ENCODE measurements around the gene HIGD1C. TPM values are rescaled to one million over a fixed set of nuclear protein-coding genes. Genes with fewer than 3 reads are reported as not detected.

HIGD1C gene
- total RNA-seq, 1 donor from 2014 or later, result not detected

DNA sequence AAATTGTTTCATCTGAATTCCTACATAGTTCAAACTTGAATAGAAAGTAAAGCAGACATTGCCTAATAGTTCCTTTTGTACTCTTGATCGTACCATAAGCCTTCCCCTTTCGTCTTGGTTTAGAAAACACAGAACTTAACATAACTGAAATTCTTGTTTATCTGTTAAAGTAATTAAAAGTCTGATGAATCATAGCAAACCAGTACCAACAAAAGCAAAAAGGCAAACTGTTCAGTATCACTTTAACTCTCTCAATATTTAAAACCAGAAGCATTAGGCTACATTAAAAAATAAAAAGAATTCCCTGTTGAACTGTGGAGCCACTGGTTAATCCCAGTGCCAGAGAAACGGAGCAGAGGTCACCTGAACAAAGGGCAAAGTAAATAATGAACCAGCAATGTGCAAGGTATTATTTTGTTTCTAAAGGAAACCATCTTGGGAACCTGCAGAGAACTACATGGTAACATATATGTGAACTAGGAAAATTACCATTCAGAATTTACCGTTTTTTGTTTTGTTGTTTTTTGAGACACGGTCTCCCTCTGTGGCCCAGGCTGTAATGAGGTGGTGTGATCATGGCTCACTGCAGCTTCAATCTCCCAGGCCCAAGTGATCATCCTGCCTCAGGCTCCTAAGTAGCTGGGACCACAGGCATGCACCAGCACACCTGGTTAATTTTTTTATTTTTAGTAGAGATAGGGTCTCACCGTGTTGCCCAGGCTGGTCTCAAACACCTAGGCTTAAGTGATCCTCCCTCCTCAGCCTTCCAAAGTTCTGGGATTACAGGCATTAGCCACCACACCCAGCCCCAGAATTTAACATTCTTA is 17.1 kb upstream of the HIGD1C start:
- peaks cover 21% of the 10 kb centered on the region for H3K36me3 ChIP-seq
- peak overlapping the region; percentile 76 for H3K27ac ChIP-seq
- DNase-seq, result no peak
- H3K4me3 ChIP-seq, result peak overlapping the region; percentile 20
- no peaks in the 10 kb centered on the region for H3K9me3 ChIP-seq
- peak; percentile 66 for ATAC-seq
- peaks cover 49% of the 10 kb centered on the region for H3K4me1 ChIP-seq
- TF ChIP-seq, protein P1, sequence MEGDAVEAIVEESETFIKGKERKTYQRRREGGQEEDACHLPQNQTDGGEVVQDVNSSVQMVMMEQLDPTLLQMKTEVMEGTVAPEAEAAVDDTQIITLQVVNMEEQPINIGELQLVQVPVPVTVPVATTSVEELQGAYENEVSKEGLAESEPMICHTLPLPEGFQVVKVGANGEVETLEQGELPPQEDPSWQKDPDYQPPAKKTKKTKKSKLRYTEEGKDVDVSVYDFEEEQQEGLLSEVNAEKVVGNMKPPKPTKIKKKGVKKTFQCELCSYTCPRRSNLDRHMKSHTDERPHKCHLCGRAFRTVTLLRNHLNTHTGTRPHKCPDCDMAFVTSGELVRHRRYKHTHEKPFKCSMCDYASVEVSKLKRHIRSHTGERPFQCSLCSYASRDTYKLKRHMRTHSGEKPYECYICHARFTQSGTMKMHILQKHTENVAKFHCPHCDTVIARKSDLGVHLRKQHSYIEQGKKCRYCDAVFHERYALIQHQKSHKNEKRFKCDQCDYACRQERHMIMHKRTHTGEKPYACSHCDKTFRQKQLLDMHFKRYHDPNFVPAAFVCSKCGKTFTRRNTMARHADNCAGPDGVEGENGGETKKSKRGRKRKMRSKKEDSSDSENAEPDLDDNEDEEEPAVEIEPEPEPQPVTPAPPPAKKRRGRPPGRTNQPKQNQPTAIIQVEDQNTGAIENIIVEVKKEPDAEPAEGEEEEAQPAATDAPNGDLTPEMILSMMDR (IDR thresholded peaks at IDR 0.05), result no peak
- intact Hi-C loops (cut with DNase I), result no loop called here
- no peaks in the 10 kb centered on the region for H3K27me3 ChIP-seq

DNA sequence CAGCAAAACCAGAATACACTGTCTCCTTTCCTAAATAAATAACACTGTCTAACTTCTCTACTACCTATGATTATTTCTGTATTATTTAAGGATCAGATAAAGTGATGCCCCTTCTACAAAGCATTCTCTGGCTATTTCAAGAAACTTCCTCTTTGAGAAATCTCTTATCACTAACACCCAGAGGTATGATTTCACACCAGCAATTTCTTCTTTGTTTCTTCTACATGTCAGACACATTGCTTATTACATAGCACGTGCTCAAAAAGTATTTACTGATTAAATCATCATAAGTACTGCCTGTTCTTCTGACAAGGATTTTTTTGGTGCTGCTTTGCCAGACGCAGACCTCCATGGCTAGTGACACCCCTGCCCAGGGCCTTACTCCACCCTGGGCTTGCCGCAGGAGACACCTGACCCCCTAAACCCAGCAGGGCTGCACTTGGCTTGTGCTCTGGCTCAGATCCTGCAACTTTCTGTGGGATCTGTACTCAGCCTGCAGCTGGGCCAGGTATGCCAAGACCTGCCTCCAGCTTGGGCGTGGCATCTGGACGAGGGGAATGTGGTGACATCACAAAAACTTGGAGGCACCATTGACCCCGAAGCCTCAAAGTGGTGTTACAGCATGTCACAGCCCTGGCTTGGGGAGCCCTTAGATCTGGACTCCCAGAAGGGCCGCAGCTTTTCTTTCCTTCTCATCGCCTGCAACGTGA is 15.4 kb upstream of the HIGD1C start:
- H3K4me1 ChIP-seq, result peaks cover 40% of the 10 kb centered on the region
- no peaks in the 10 kb centered on the region for H3K9me3 ChIP-seq
- no peaks in the 10 kb centered on the region for H3K27me3 ChIP-seq
- H3K36me3 ChIP-seq, result peaks cover 3% of the 10 kb centered on the region
- no peak overlapping the region for H3K4me3 ChIP-seq
- no peak for DNase-seq
- no peak overlapping the region for H3K27ac ChIP-seq
- TF ChIP-seq, protein P1 (IDR thresholded peaks at IDR 0.05), result no peak
- ATAC-seq, result peak; percentile 40
- intact Hi-C loops (cut with DNase I), result no loop called here

DNA sequence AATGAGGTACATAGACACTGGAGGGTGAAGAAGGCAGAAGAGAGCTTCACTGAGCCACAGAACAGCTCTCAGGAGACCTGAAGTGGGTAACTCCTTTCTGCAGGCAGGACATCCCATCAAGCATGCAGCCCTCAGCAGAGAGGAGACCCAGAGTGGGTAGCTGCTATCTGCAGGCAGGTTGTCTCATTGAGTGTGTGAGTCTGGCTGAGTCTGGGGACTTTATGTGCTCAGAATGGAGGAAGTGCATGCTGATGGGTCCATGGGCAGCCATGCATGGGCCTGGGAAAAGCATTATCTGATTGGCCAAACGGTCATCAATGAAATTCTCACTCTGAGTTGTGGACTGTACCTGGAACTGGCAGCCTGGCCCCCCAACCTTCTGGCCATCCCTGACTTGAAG is 14.7 kb upstream of the HIGD1C start:
- no peaks in the 10 kb centered on the region for H3K9me3 ChIP-seq
- DNase-seq, result no peak
- TF ChIP-seq, protein P1 (IDR thresholded peaks at IDR 0.05), result no peak
- no peaks in the 10 kb centered on the region for H3K27me3 ChIP-seq
- no peaks in the 10 kb centered on the region for H3K36me3 ChIP-seq
- ATAC-seq, result no peak
- no peak overlapping the region for H3K27ac ChIP-seq
- no peak overlapping the region for H3K4me3 ChIP-seq
- peaks cover 34% of the 10 kb centered on the region for H3K4me1 ChIP-seq
- intact Hi-C loops (cut with DNase I), result no loop called here

DNA sequence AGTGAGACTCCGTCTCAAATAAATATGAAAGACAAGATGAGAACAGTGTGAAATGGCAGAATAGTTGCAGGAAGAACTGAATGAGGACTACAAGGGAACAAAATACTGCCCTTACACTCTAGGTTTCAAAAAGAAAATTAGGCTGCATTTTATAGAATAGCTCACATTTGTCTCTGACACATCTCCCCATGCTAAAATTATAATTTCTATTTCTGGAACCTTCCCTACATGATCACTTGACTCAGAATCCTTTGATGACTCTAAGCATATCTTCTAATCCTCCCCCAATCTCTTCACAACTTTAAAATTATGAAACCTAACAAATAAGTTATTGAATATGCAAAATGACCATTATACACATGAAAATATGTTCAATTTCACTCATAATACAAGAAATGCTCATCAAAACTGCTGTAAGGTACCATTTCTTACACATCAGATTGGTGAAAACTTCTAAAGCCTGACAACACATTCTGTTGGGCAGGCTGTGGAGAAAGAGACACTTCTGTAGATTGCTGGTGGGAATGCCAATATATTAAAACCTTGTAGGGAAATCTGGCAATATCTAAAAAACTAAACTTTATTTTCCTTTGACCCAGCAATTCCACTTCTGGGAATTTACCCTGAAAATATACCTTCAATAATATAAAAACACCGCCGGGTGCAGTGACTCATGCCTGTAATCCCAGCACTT is 4.3 kb upstream of the HIGD1C start:
- Histone ChIP-seq H3K4me3 (no peak overlapping the region), H3K27ac (no peak overlapping the region), H3K9me3 (no peaks in the 10 kb centered on the region), H3K27me3 (no peaks in the 10 kb centered on the region), H3K4me1 (no peaks in the 10 kb centered on the region), H3K36me3 (no peaks in the 10 kb centered on the region)
- DNase-seq (no peak), ATAC-seq (no peak)
- intact Hi-C loops (cut with DNase I), result no loop called here
- TF ChIP-seq, protein P1 (IDR thresholded peaks at IDR 0.05), result no peak

DNA sequence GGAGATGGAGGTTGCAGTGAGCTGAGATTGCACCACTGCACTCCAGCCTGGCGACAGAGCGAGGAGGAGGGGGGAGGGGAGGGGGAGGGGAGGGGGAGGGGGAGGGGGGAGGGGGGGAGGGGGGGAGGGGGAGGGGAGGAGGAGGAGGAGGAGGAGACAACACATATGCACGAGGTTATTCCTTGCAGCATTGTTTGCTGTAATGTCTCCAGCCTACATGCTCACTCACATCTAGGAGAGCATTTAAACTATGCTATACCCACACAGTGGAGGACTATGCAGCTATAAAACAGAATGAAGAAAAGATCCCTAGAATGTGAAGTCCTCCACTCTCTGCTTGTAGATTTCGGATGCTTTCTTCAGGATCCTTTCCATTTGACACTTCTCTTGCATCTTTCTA is 3.5 kb upstream of the HIGD1C start:
- Histone ChIP-seq H3K36me3 (no peaks in the 10 kb centered on the region), H3K9me3 (no peaks in the 10 kb centered on the region), H3K4me1 (no peaks in the 10 kb centered on the region), H3K27me3 (no peaks in the 10 kb centered on the region), H3K27ac (no peak overlapping the region), H3K4me3 (no peak overlapping the region)
- intact Hi-C loops (cut with DNase I), result no loop called here
- TF ChIP-seq, protein P1 (IDR thresholded peaks at IDR 0.05), result no peak
- DNase-seq, result no peak
- ATAC-seq, result no peak
